G401.6 (cell line): ENCODE data around the gene KLHL12.
A peak's percentile ranks its signal among the peaks of the same experiment; 100 is the strongest.
"Not testable (repeated sequence)": the region's sequence is repeated elsewhere in the genome, so short reads cannot be mapped to it uniquely, and the experiment has no call there.

Experiments
- FAIRE-seq: peaks from 2 replicates; lab custom pipeline; 2012; peaks lifted over from hg19 to GRCh38; lab: Jason Lieb, UNC

Gene KLHL12

GRCh38 chr1:202945483-202945882 lies 18.4 kb upstream of the KLHL12 start:
- no peak for FAIRE-seq

- FAIRE-seq: no peak
These were observed 17.4 kb upstream of the KLHL12 start for GRCh38 chr1:202944438-202944921.

GRCh38 chr1:202942426-202942825 lies 15.4 kb upstream of the KLHL12 start:
- FAIRE-seq: no peak

DNA sequence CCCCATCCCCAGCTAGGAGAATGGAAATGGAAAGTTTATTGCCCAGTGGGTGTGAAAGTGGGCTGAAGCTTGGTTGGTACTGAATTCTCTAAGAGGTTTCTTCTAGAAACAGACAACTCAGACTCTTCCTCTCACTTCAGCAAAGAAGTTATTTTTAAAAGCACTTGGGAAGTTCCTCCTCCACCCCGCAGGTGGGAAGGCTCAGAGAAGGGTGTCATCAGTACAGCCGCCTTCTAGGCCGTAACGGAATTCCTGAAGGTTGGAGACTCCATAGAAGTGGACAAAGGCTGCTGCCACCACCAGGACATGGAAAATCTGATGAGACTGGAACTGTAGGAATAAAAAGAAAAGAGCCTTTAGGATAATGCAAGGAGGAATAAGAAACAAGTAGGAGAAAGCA lies 14.3 kb upstream of the KLHL12 start:
- no peak for FAIRE-seq

DNA sequence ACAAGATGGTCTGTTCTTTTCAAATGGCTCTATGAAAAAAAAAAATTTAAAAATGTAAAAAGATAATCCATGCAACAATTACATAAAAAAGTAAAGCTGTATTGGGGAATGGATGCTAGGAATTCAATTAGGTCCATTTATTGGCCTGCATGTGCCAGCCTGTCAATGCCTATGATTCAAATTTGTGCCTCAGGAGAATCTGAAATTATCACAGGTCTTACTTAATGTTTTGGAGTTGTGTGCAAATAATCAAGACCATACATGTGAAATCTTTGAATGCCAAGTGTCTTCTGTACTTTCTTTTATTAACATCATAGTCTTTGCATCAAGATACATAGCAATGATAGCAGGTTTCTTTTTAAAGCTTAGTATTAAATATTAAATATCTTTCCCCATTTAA lies 13.5 kb upstream of the KLHL12 start:
- no peak for FAIRE-seq

DNA sequence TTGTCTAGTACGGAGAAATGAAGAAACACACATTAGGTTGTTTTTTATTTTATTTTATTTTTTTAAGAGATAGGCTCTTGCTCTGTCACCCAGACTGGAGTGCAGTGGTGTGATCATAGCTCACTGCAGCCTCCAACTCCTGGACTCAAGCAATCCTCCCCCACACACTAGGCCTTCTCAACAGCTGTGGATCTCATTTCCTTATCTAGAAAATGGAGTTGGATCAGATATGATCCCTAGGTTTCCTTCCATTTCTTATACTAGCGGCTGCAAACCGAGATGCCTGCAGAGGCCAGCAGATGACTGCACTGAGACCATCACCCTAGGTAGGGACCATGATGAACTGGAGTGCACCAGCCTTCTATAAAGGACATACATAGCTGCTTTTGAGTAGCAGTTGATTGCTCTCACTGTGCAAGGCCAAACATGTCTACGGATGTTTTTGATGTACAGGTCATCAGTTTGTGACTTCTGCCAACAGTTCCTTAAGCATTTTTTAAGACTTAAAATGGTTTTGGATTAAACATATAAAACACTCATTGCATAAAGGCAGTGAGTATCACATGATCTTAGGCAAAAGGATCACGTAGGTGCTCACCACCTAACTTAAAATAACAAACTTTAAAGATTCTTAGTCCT lies 11.4 kb upstream of the KLHL12 start:
- no peak for FAIRE-seq

DNA sequence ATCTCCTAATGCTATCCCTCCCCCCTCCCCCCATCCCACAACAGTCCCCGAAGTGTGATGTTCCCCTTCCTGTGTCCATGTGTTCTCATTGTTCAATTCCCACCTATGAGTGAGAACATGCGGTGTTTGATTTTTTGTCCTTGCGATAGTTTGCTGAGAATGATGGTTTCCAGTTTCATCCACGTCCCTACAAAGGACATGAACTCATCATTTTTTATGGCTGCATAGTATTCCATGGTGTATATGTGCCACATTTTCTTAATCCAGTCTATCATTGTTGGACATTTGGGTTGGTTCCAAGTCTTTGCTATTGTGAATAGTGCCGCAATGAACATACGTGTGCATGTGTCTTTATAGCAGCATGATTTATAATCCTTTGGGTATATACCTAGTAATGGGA lies 9.4 kb upstream of the KLHL12 start:
- not testable (repeated sequence) for FAIRE-seq

- FAIRE-seq: no peak
These were observed 8.8 kb upstream of the KLHL12 start for GRCh38 chr1:202935844-202936243.

GRCh38 chr1:202934755-202935154 lies 7.7 kb upstream of the KLHL12 start:
- FAIRE-seq: no peak

DNA sequence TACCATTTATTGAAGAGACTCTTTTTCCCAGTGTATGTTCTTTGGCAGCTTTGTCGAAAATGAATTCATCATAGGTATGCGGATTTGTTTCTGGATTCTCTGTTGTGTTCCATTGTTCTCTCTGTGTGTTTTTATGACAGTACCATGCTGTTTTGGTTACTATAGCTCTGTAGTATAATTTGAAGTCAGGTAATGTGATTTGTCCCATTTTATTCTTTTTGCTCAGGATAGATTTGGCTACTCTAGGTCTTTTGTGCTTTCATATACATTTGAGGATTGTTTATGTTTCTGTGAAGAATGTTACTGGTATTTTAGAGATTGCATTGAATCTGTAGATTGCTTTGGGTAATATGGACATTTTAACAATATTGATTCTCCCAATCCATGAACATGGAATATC lies 5.4 kb upstream of the KLHL12 start:
- no peak for FAIRE-seq

- no peak for FAIRE-seq
These were observed 3.5 kb downstream of the KLHL12 start for GRCh38 chr1:202923533-202923932.

GRCh38 chr1:202919615-202920014 lies 7.4 kb downstream of the KLHL12 start:
- no peak for FAIRE-seq

DNA sequence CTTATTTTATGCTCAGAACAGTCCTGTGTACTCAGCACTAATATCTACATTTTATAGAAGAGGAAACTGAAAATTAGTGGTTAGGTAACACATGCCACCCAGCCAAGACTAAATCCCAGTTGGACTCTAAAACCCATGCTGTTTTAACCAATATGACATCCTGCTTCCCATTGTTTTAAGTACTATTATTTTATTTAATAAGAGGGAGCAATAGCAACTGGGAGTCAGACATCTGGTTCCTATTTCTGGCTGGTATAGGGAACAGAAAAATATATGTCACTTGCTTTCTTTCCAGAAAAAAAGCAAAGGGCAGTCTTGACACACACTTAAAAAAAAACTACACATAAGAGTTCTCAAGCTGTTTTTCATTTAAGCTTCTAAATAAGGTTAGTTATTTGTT lies 11.9 kb downstream of the KLHL12 start:
- no peak for FAIRE-seq

DNA sequence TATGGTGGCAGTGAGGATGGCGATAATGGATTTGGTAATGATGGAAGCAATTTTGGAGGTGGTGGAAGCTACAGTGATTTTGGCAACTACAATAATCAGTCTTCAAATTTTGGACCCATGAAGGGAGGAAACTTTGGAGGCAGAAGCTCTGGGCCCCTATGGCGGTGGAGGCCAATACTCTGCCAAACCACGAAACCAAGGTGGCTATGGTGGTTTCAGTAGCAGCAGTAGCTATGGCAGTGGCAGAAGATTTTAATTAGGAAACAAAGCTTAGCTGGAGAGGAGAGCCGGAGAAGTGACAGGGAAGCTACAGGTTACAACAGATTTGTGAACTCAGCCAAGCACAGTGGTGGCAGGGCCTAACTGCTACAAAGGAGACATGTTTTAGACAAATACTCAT lies 14.6 kb downstream of the KLHL12 start:
- not testable (repeated sequence) for FAIRE-seq

- FAIRE-seq: no peak
These were observed 17.5 kb downstream of the KLHL12 start for GRCh38 chr1:202909494-202909893.

DNA sequence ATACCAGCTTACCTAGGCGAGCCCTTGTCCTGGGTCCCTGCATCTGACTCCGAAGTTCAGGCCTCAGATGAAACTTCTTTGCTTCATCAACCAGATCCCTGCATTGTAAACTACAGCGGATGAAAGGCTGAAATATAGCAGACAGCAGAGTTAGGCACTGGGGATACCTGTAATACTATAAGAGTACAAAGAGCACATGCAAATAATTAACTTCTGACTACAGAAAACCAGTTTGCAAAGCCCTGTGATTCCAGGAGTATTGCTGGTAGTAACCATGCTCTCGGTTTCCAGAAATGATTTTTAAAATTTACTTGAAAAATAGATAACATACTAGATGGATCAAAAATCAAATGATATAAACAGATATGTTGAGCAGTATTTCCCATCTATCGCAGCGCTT lies 18.0 kb downstream of the KLHL12 start:
- no peak for FAIRE-seq

DNA sequence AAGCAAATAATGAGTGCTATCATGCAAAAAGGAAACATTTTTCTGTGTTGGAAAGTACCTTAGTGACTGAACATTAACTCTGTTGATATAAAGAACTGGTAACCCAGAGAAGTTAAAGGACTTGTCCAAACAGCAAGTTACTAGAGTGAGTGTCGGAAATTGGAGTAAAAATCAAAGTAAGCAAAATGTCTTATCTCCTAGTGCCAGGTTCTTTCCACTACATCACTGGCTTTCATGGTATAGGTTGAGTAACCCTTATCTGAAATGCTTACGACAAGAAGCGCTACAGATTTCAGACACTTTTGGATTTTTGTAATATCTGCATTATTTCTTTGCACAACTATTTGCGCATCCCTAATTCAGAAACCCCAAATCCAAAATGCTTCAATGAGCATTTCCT lies 21.7 kb downstream of the KLHL12 start:
- no peak for FAIRE-seq

- FAIRE-seq: not testable (repeated sequence)
These were observed 23.2 kb downstream of the KLHL12 start for GRCh38 chr1:202903808-202904207.

- FAIRE-seq: no peak
These were observed 25.5 kb downstream of the KLHL12 start for GRCh38 chr1:202901555-202901954.

GRCh38 chr1:202892501-202892900 lies 34.5 kb downstream of the KLHL12 start:
- FAIRE-seq: no peak

- FAIRE-seq: no peak
These were observed 36.6 kb downstream of the KLHL12 start for GRCh38 chr1:202890392-202890791.

DNA sequence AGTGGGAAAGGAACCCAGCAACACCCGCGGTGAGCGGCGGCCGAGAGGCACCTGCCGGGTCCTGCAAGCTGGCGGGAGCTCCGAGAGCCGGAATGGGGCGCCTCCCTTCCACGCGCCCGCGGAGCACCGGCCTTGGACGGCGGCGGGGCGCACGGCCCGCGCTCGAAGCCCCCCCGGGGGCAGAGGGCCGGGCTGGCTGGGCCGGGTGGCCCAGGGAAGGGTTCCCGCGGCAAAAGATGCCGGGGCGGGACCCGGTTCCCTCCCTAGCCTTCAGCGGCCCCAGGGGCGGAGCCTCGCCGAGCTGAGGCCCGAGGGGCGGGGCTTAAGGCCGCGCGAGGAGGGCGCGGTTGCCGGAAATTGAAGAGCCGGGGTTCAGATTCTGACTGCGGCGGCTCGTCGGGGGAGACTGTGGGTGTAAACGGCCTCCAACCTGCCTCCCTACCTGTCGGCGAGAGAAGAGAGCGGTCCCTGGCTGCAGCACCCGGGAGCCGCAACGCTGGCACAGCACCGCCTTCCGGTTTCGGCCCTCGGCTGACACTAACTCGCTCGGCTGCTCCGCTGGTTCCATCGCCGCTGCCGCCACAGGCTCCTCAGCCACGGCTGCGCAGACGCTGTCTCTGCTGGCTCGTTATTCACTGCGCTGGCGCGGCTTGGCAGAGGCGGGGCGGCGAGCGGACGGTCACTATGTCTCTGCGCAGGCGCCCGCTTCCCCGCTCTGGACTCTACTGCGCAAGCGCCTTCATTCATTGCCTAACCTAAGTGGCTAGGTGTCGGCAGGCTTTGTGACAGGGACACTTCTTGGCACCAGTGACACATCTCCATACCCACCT lies 38.3 kb downstream of the KLHL12 start, which contains the start of gene RABIF:
RABIF (minus strand) TSS at position 619 of the 830 bp plus-strand sequence; CDS start at position 568, 51 bp downstream.
- peak; percentile 87 for FAIRE-seq

DNA sequence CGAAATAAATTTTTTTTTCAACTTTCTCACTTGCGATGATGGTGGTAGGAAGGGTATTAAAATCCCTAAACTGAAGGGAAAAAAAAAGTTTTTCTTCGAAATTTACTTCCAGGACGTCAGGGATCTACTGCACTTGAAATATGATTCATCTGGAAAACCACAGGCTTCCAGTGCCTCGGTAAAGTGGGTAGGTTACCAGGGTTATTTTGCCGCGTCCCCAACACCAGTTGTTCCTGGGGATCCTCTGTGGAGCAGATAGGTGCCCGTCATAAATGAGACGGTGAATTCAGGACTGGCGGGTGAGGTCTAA lies 38.9 kb downstream of the KLHL12 start:
- FAIRE-seq: no peak

GRCh38 chr1:202880961-202881460 lies 46.0 kb downstream of the KLHL12 start:
- FAIRE-seq: no peak
